HEK293 (cell line): Measurements from ENCODE around the gene C22orf42.

Experiments used
- TF ChIP-seq, protein P1 (sequence below): fragments of 450-650 bp; formaldehyde crosslinking; conservative IDR thresholded peaks from 2 replicates; pipeline ENCODE4 v1.5.1; 2016; ENCODE audit warnings: low read depth, missing biosample characterization, missing genetic modification characterization

The C22orf42 gene

DNA sequence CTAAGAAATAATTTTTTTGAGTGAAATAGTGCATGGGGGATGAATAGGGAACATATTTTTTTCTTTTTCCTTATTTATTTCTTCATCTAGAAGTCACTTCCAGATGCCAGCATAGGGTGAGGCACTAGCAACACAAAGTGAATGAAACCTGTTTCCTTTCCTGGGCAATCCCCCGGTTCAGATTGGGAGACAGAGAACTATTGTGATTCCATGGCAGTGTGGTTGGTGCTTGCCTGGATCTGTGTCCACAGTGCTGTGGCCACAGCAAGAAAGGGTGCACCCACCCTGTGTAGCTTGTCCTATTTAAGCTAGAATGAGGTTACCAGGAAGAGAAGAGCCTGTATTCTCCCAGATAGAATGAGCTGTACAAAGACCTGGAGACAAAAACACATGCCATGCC, 58.4 kb downstream of the C22orf42 start (continued):
- TF ChIP-seq, protein P1, sequence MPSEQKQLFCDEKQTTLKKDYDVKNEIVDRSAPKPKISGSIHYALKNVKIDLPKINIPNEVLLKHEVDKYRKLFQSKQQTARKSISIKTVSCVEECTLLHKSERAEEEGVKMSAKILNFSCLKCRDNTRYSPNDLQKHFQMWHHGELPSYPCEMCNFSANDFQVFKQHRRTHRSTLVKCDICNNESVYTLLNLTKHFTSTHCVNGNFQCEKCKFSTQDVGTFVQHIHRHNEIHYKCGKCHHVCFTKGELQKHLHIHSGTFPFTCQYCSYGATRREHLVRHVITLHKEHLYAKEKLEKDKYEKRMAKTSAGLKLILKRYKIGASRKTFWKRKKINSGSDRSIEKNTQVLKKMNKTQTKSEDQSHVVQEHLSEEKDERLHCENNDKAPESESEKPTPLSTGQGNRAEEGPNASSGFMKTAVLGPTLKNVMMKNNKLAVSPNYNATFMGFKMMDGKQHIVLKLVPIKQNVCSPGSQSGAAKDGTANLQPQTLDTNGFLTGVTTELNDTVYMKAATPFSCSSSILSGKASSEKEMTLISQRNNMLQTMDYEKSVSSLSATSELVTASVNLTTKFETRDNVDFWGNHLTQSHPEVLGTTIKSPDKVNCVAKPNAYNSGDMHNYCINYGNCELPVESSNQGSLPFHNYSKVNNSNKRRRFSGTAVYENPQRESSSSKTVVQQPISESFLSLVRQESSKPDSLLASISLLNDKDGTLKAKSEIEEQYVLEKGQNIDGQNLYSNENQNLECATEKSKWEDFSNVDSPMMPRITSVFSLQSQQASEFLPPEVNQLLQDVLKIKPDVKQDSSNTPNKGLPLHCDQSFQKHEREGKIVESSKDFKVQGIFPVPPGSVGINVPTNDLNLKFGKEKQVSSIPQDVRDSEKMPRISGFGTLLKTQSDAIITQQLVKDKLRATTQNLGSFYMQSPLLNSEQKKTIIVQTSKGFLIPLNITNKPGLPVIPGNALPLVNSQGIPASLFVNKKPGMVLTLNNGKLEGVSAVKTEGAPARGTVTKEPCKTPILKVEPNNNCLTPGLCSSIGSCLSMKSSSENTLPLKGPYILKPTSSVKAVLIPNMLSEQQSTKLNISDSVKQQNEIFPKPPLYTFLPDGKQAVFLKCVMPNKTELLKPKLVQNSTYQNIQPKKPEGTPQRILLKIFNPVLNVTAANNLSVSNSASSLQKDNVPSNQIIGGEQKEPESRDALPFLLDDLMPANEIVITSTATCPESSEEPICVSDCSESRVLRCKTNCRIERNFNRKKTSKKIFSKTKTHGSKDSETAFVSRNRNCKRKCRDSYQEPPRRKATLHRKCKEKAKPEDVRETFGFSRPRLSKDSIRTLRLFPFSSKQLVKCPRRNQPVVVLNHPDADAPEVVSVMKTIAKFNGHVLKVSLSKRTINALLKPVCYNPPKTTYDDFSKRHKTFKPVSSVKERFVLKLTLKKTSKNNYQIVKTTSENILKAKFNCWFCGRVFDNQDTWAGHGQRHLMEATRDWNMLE (tag by site-specific recombination), result no peak
